Astrocyte of the cerebellum (primary cell): Measurements from ENCODE around the gene RAPSN.
A peak's percentile ranks its signal among the peaks of the same experiment; 100 is the strongest.

Experiments used
- DNase-seq: peaks from one replicate; pipeline ENCODE4 v3.0.0-alpha.2; 2011; ENCODE audit warnings: low read depth
- H3K4me3 ChIP-seq: 2 replicates; pipeline ENCODE4 v1.5.1; 2011; ENCODE audit warnings: mild to moderate bottlenecking, low read depth, low read length, moderate library complexity
- CTCF ChIP-seq: IDR thresholded peaks from 2 replicates; pipeline ENCODE4 v1.5.1; 2012; ENCODE audit warnings: low read length, low read depth, moderate library complexity, mild to moderate bottlenecking; ENCODE audit errors: missing control alignments
- in situ Hi-C: cut with HindIII; loops from 2 replicates; pipeline ENCODE4 v1.10.0; 2017; ENCODE audit warnings: low sequenced_read_pairs

Gene RAPSN

GRCh38 chr11:47411884-47412746, 36.8 kb downstream of the RAPSN start:
- no peak overlapping the region for H3K4me3 ChIP-seq
- no peak for DNase-seq
- TF ChIP-seq CTCF: peak; percentile 79
- in situ Hi-C loops: no loop called here

DNA sequence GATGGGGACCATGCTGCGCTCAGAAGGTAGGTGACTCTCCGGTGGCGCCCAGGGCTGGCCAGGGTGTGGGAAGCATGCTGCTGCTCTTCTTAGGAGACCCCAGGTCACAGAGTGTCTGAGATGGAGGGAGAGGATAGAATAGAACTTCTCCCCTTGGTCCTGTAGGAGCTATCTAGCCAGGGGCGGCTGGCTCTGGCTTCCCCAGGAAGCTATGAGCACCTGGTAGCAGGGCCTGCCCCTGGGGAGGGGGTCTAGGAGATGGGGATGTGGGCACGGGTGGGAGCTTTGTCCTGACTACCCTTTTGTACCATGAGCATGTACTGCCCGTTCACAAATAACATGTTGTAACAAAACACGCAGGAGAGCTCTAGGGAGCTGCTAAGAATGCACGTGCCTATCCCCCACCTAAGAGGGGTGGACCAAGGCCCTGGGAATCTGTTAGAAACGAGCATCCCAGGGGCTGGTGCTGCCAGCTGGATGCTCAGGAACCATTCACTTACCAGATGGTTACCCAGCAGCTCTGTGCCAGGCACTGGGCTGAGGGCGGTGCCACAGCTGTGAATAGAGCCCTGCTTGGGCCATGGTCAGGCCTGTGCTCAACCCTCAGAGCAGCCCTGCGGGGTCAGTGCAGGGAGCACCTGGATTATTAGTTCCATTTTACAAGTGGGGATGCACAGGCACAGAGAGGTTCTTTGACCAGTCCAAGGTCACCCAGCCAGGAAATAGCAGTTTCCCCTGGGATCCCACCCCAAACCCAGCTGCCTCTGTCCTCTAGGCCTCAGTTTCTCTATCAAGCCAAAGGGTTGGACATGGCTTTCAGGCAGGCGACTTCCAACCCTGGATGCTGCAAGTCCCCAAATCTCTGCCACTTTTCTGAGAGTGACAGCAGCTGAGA, 38.3 kb downstream of the RAPSN start:
- H3K4me3 ChIP-seq: peak overlapping the region; percentile 84
- in situ Hi-C loops: no loop called here
- TF ChIP-seq CTCF: no peak
- DNase-seq: no peak

DNA sequence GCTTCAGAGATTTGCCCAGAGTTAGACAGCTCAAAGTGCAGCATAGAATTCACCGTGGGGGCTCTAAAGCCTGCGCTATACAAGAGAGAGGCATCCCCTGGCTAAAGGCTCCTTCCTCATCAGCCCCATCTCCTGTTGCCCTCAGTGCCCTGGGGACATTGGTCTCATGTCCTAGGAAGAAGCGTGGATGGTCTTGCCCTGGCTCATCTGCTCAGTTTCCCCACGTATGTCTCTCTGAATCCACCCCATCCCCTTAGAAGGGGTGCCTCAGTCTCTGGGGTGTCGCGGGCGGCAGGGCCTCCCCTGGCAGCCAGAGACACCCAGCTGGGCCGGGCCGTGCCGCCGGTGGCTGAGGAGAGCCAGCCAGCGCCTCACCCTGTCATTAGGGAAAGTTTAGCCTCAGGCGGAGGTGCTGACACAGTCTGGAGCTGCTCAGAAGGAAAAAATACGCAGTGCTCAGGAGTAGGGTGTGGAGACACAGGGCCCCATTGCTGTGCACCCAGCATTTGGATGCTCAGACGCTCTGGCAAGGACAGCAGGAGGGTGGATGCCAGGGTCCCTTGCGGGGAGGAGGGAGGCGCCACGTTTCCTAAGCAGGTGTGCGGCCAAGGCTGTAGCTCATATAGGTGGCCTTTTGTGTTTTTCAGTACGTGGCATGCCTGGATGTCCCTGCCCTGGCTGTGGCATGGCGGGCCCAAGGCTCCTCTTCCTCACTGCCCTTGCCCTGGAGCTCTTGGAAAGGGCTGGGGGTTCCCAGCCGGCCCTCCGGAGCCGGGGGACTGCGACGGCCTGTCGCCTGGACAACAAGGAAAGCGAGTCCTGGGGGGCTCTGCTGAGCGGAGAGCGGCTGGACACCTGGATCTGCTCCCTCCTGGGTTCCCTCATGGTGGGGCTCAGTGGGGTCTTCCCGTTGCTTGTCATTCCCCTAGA, 39.2 kb downstream of the RAPSN start:
- no peak for DNase-seq
- TF ChIP-seq CTCF: no peak
- in situ Hi-C loops: no loop called here
- H3K4me3 ChIP-seq: peak overlapping the region; percentile 84

- in situ Hi-C loops: no loop called here
- DNase-seq: peak; percentile 31
- no peak for TF ChIP-seq CTCF
- H3K4me3 ChIP-seq: peak overlapping the region; percentile 84
Measured at GRCh38 chr11:47408598-47409439, 40.1 kb downstream of the RAPSN start.

GRCh38 chr11:47407746-47408590, 41.0 kb downstream of the RAPSN start, which contains the start of gene SLC39A13:
Gene SLC39A13, plus strand, starts transcription at chr11:47408590. Its CDS starts 1,505 bp downstream, at chr11:47410095.
- in situ Hi-C loops: no loop called here

More at GRCh38 chr11:47407746-47408590, 41.0 kb downstream of the RAPSN start, which contains the start of gene SLC39A13:
- TF ChIP-seq CTCF: peak; percentile 68
- peak within 1 kb of the TSS; percentile 84 for H3K4me3 ChIP-seq
- DNase-seq: peak; percentile 87
